ENCODE results near the gene MORC2.

DNA sequence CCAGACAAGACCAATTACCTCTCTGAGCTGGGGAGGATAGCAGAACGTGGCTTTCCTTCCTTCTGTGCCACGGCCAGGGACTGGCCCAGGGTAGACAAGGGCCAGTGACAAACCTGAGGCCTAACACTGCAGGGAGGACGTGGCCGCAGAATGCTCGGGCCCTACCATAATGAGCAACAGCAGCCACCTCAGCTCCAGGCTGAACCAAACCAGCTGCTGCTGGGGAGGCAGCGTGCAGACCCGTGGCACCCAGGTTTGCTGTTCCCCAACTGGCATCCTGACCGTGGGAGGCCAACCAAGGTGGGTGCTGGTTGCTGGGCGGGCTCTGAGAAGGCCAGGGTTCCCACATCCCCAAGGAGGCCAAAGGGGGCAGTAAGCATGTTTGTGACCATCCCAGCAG lies 83.0 kb downstream of the MORC2 start:
- TF ChIP-seq, protein P1, sequence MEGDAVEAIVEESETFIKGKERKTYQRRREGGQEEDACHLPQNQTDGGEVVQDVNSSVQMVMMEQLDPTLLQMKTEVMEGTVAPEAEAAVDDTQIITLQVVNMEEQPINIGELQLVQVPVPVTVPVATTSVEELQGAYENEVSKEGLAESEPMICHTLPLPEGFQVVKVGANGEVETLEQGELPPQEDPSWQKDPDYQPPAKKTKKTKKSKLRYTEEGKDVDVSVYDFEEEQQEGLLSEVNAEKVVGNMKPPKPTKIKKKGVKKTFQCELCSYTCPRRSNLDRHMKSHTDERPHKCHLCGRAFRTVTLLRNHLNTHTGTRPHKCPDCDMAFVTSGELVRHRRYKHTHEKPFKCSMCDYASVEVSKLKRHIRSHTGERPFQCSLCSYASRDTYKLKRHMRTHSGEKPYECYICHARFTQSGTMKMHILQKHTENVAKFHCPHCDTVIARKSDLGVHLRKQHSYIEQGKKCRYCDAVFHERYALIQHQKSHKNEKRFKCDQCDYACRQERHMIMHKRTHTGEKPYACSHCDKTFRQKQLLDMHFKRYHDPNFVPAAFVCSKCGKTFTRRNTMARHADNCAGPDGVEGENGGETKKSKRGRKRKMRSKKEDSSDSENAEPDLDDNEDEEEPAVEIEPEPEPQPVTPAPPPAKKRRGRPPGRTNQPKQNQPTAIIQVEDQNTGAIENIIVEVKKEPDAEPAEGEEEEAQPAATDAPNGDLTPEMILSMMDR (IDR thresholded peaks at IDR 0.05; ENCODE audit: poor library complexity, severe bottlenecking), result no peak
- TF ChIP-seq EZH2 (IDR thresholded peaks at IDR 0.05; ENCODE audit: borderline replicate concordance, insufficient read depth, low read length, poor library complexity, severe bottlenecking) (no peak), RAD21 (conservative IDR thresholded peaks at IDR 0.05) (no peak), POLR2AphosphoS5 (IDR thresholded peaks at IDR 0.05) (no peak), TAF1 (IDR thresholded peaks at IDR 0.05; ENCODE audit: low read depth) (no peak), EP300 (conservative IDR thresholded peaks at IDR 0.05; ENCODE audit: poor library complexity, severe bottlenecking) (no peak), SMC3 (conservative IDR thresholded peaks at IDR 0.05; ENCODE audit: poor library complexity) (no peak)

All from neural cell (in vitro differentiated cells).